HG03097 (cell line): ENCODE results near the gene NOX3.
"Not testable (repeated sequence)": the region's sequence is repeated elsewhere in the genome, so short reads cannot be mapped to it uniquely, and the experiment has no call there.

ENCODE experiments used
- ATAC-seq: cut with Tn5 transposase; IDR thresholded peaks from one replicate; pipeline ENCODE4 v1.9.1; 2021; ENCODE audit not compliant: unreplicated experiment, low FRiP score

NOX3 gene

GRCh38 chr6:155377061-155377460, 78.6 kb downstream of the NOX3 start:
- ATAC-seq: no peak

- ATAC-seq: no peak
These were observed 79.8 kb downstream of the NOX3 start for GRCh38 chr6:155375801-155376200.

GRCh38 chr6:155374681-155375080, 81.0 kb downstream of the NOX3 start:
- no peak for ATAC-seq

GRCh38 chr6:155373276-155373675, 82.4 kb downstream of the NOX3 start:
- no peak for ATAC-seq

- no peak for ATAC-seq
These were observed 83.4 kb downstream of the NOX3 start for GRCh38 chr6:155372256-155372655.

GRCh38 chr6:155371230-155371629, 84.4 kb downstream of the NOX3 start:
- ATAC-seq: no peak

GRCh38 chr6:155366325-155366724, 89.3 kb downstream of the NOX3 start:
- ATAC-seq: no peak

GRCh38 chr6:155364844-155365437, 90.7 kb downstream of the NOX3 start:
- ATAC-seq: no peak

GRCh38 chr6:155364021-155364420, 91.6 kb downstream of the NOX3 start:
- ATAC-seq: not testable (repeated sequence)

- not testable (repeated sequence) for ATAC-seq
These were observed 92.5 kb downstream of the NOX3 start for GRCh38 chr6:155362968-155363632.

- ATAC-seq: no peak
These were observed 101.5 kb downstream of the NOX3 start for GRCh38 chr6:155354167-155354566.

GRCh38 chr6:155352811-155353210, 102.8 kb downstream of the NOX3 start:
- no peak for ATAC-seq

- ATAC-seq: no peak
These were observed 103.6 kb downstream of the NOX3 start for GRCh38 chr6:155352130-155352420.

- ATAC-seq: peak; percentile 97
These were observed 104.1 kb downstream of the NOX3 start for GRCh38 chr6:155351273-155352129.

GRCh38 chr6:155349956-155350355, 105.7 kb downstream of the NOX3 start:
- no peak for ATAC-seq

- no peak for ATAC-seq
These were observed 106.5 kb downstream of the NOX3 start for GRCh38 chr6:155349129-155349528.

- ATAC-seq: no peak
These were observed 107.8 kb downstream of the NOX3 start for GRCh38 chr6:155347800-155348199.

GRCh38 chr6:155346957-155347356, 108.7 kb downstream of the NOX3 start:
- no peak for ATAC-seq
